PC-3 (cell line): ENCODE data around the gene TRIM71. TPM values are rescaled to one million over a fixed set of nuclear protein-coding genes. Genes with fewer than 3 reads are reported as not detected.
"Not testable (repeated sequence)": the region's sequence is repeated elsewhere in the genome, so short reads cannot be mapped to it uniquely, and the experiment has no call there.

Experiments used
- ATAC-seq: fragments of 200-7000 bp; cut with Tn5 transposase; 2 replicates; pipeline ENCODE4 v1.9.1; 2020; ENCODE audit warnings: mild to moderate bottlenecking, moderate library complexity
- BruUV-seq: library from RNA; stranded (reverse); fragments of 400-500 nt; replicated peaks from 2 replicates; lab custom pipeline; 2021; lab: Mats Ljungman, UMichigan
- CTCF ChIA-PET: fragments of 300-600 bp; sonication (Branson Sonifier 250); formaldehyde crosslinking; loops from one replicate; lab custom pipeline; 2022; ENCODE audit warnings: antibody characterized with exemption; lab: Charles Lee
- POLR2A ChIA-PET: fragments of 300-600 bp; sonication (Branson Sonifier 250); formaldehyde crosslinking; loops from one replicate; lab custom pipeline; 2022; ENCODE audit warnings: antibody characterized with exemption; ENCODE audit not compliant: unreplicated experiment; lab: Charles Lee
- DNase-seq: peaks from one replicate; pipeline ENCODE4 v3.0.0-alpha.2; 2015
- H2AFZ ChIP-seq: fragments of 300-600 bp; sonication (generic); 2 replicates; pipeline ENCODE4 v1.6.0; 2016; ENCODE audit warnings: antibody characterized with exemption, low read length
- H3F3A ChIP-seq: fragments of 300-600 bp; sonication (generic); one replicate; pipeline ENCODE4 v1.6.0; 2017; ENCODE audit warnings: antibody characterized with exemption, low read length, control low read depth, mild to moderate bottlenecking; ENCODE audit not compliant: unreplicated experiment
- H3K27ac ChIP-seq: fragments of 300-600 bp; sonication (generic); 2 replicates; pipeline ENCODE4 v1.5.1; 2016; ENCODE audit warnings: mild to moderate bottlenecking, low read length
- H3K27me3 ChIP-seq: fragments of 300-600 bp; sonication (generic); 2 replicates; pipeline ENCODE4 v1.6.1; 2016; ENCODE audit warnings: low read length, mixed read lengths
- H3K36me3 ChIP-seq: fragments of 300-600 bp; sonication (generic); 2 replicates; pipeline ENCODE4 v1.6.1; 2016; ENCODE audit warnings: low read depth, mixed run types, low read length, mixed read lengths
- H3K4me1 ChIP-seq: fragments of 300-600 bp; sonication (generic); 2 replicates; pipeline ENCODE4 v1.5.1; 2016; ENCODE audit warnings: low read length; ENCODE audit not compliant: insufficient read depth
- H3K4me2 ChIP-seq: fragments of 300-600 bp; sonication (generic); 2 replicates; pipeline ENCODE4 v1.6.0; 2016; ENCODE audit warnings: low read length
- H3K4me3 ChIP-seq: fragments of 300-600 bp; sonication (generic); 2 replicates; pipeline ENCODE4 v1.5.1; 2016; ENCODE audit warnings: mild to moderate bottlenecking, low read length, mixed read lengths
- H3K79me2 ChIP-seq: fragments of 300-600 bp; sonication (generic); 2 replicates; pipeline ENCODE4 v1.6.1; 2017; ENCODE audit warnings: low read length, mixed read lengths
- H3K9ac ChIP-seq: fragments of 300-600 bp; sonication (generic); 2 replicates; pipeline ENCODE4 v1.6.0; 2016; ENCODE audit warnings: mild to moderate bottlenecking, low read length
- H3K9me2 ChIP-seq: fragments of 300-600 bp; sonication (generic); replicated peaks from 2 replicates; pipeline ENCODE4 v1.6.1; 2016; ENCODE audit warnings: mixed run types, low read length, mixed read lengths
- H3K9me3 ChIP-seq: fragments of 300-600 bp; sonication (generic); 2 replicates; pipeline ENCODE4 v1.6.1; 2016; ENCODE audit warnings: low read length, mixed read lengths
- H4K20me1 ChIP-seq: fragments of 300-600 bp; sonication (generic); 2 replicates; pipeline ENCODE4 v1.6.1; 2016; ENCODE audit warnings: low read length, mixed read lengths
- CTCF ChIP-seq: fragments of 300-600 bp; sonication (generic); conservative IDR thresholded peaks from 2 replicates; pipeline ENCODE4 v1.5.1; 2017; ENCODE audit warnings: antibody characterized with exemption, low read depth, mild to moderate bottlenecking, low read length
- EZH2 ChIP-seq: fragments of 300-600 bp; sonication (generic); IDR thresholded peaks from one replicate; pipeline ENCODE4 v1.6.1; 2017; ENCODE audit warnings: antibody characterized with exemption, mild to moderate bottlenecking, low read length; ENCODE audit not compliant: unreplicated experiment
- EZH2phosphoT487 ChIP-seq: fragments of 300-600 bp; sonication (generic); IDR thresholded peaks from 2 replicates; pipeline ENCODE4 v1.6.1; 2018; ENCODE audit warnings: mild to moderate bottlenecking, antibody characterized with exemption, low read length, borderline replicate concordance
- intact Hi-C: fragments of 100-400 bp; cut with micrococcal nuclease; formaldehyde crosslinking; loops from 2 replicates; pipeline ENCODE4 v1.9.0; 2023
- total RNA-seq: library from RNA; depleted of rRNA; stranded (reverse); fragments of >200 nt; gene quantifications from 2 replicates; pipeline ENCODE4 v1.2.3, GENCODE V29; 2014

TRIM71 gene
- total RNA-seq, 1 experiment from 2014 or later = 0.11 TPM

DNA sequence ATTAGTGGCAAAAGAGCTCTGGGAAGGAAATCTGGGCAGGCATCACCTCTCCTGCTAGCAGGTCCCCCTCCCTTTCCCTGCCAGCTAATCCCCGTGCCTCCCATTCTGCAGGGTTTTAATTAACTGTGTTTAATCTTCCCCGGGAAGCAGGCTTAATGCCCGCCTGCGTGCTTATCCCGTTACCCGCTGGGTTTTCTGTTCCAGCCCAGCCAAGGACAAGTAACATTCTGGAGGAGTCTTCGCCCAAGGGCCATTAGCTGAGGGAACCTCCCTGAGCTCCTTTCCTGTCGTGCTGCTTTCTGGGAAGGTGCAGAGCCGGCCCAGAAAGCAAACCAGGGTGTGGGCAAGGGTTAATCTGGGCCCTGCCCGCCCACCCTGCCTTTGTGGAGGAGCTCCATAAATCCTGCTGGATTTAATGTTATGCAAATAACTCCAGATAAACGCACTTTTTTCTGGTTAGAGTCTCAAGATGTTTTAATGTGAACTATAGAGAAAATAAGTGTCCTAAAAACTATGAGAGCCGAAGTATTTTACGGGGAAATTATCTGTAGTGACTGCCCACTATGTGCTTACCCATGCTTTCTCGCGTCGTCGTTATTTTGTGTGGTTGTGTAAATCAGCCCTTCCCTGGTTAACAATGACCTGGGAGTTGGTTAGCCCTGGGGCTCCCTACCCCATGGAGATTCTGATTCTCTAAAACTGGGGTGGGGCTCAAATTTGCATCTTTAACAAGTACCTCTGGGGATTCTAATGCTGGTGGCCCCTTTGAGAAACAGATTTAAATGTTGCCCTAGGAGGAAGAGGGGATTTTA lies 25.9 kb downstream of the TRIM71 start:
- BruUV-seq = no TSS peak
- H3K36me3 ChIP-seq = no peaks in the 10 kb centered on the region
- H3K9me2 ChIP-seq = no peaks in the 10 kb centered on the region
- no peaks in the 10 kb centered on the region for H4K20me1 ChIP-seq
- no peak for ATAC-seq
- H3K27ac ChIP-seq = peak overlapping the region; percentile 91; the same call in 1 of the 2 replicates
- TF ChIP-seq CTCF = no peak
- TF ChIP-seq EZH2 = no peak
- TF ChIP-seq EZH2phosphoT487 = no peak
- peaks cover 27% of the 10 kb centered on the region for H3K4me1 ChIP-seq
- H3K4me2 ChIP-seq = no peak overlapping the region
- no peaks in the 10 kb centered on the region for H3K79me2 ChIP-seq
- H3K9me3 ChIP-seq = no peaks in the 10 kb centered on the region
- CTCF ChIA-PET = no interaction called here
- H3K4me3 ChIP-seq = no peak overlapping the region
- intact Hi-C loops = loop anchor here (2.0 kb wide), 1 partner anchor 53 kb away; no protein-coding TSS in a partner anchor
- no peak for DNase-seq
- peaks cover 7% of the 10 kb centered on the region for H3F3A ChIP-seq
- POLR2A ChIA-PET = no interaction called here
- H3K27me3 ChIP-seq = no peaks in the 10 kb centered on the region
- no peak overlapping the region for H2AFZ ChIP-seq
- H3K9ac ChIP-seq = no peak overlapping the region

- intact Hi-C loops = no loop called here
- BruUV-seq = no TSS peak
- ChIA-PET POLR2A (no interaction called here), CTCF (no interaction called here)
- no peak overlapping the region for H2AFZ ChIP-seq
- no peak overlapping the region for H3K4me2 ChIP-seq
- DNase-seq (no peak), ATAC-seq (no peak)
- TF ChIP-seq EZH2phosphoT487 (no peak), CTCF (no peak), EZH2 (no peak)
- H3K4me3 ChIP-seq = no peak overlapping the region
- no peaks in the 10 kb centered on the region for H3K79me2 ChIP-seq
- H3K27ac ChIP-seq = no peak overlapping the region
- no peaks in the 10 kb centered on the region for H3K36me3 ChIP-seq
- H3F3A ChIP-seq = peaks cover 7% of the 10 kb centered on the region
- no peaks in the 10 kb centered on the region for H4K20me1 ChIP-seq
- no peaks in the 10 kb centered on the region for H3K27me3 ChIP-seq
- peaks cover 27% of the 10 kb centered on the region for H3K4me1 ChIP-seq
- no peak overlapping the region for H3K9ac ChIP-seq
- H3K9me3 ChIP-seq = no peaks in the 10 kb centered on the region
- no peaks in the 10 kb centered on the region for H3K9me2 ChIP-seq
Observed at GRCh38 chr3:32844322-32844654, 26.5 kb downstream of the TRIM71 start.

DNA sequence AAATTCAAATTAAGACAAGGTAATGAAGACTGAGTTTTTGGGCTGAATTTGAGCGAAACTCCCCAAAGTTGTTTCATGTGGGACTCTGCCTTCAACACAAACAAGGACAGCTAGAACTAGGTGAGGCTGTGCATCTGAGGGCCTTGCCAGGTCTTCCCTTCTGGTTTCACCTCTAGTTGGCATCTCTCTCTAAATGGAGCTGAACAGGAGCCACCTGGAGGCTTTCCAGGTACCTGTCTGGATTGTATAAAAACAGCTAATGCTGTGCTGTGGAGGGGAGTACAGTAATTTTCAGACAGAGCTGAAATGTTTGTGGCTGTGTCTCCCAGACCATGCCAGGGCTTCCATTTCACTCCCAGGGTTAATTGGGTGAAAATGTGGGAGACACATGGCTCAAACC lies 27.1 kb downstream of the TRIM71 start:
- Histone ChIP-seq H2AFZ (no peak overlapping the region), H3K27me3 (no peaks in the 10 kb centered on the region), H3K27ac (no peak overlapping the region), H3K4me1 (peaks cover 27% of the 10 kb centered on the region), H3K36me3 (no peaks in the 10 kb centered on the region), H3F3A (peaks cover 7% of the 10 kb centered on the region), H3K4me2 (no peak overlapping the region), H3K9me2 (no peaks in the 10 kb centered on the region), H3K9me3 (no peaks in the 10 kb centered on the region), H3K79me2 (no peaks in the 10 kb centered on the region), H3K9ac (no peak overlapping the region), H4K20me1 (no peaks in the 10 kb centered on the region), H3K4me3 (no peak overlapping the region)
- BruUV-seq = no TSS peak
- TF ChIP-seq CTCF (no peak), EZH2 (no peak), EZH2phosphoT487 (no peak)
- ChIA-PET POLR2A (no interaction called here), CTCF (interaction anchor here (0.6 to 0.7 kb wide), 2 partner anchors 28 to 62 kb away, joined by 3 read pairs; no protein-coding TSS in a partner anchor)
- no peak for ATAC-seq
- intact Hi-C loops = no loop called here
- peak; percentile 27 for DNase-seq

GRCh38 chr3:32845546-32845945 lies 27.7 kb downstream of the TRIM71 start:
- H3K9ac ChIP-seq, H3K4me2 ChIP-seq, H4K20me1 ChIP-seq, BruUV-seq, H3K9me3 ChIP-seq, intact Hi-C loops, H3K27ac ChIP-seq, POLR2A ChIA-PET, H3K79me2 ChIP-seq, DNase-seq, H3K4me3 ChIP-seq, H3K27me3 ChIP-seq, ATAC-seq, H3K9me2 ChIP-seq, H3F3A ChIP-seq, H3K36me3 ChIP-seq, H2AFZ ChIP-seq: not testable (repeated sequence)
- CTCF ChIA-PET = interaction anchor here (0.6 to 0.7 kb wide), 2 partner anchors 27 to 63 kb away, joined by 3 read pairs; no protein-coding TSS in a partner anchor
- peaks cover 27% of the 10 kb centered on the region for H3K4me1 ChIP-seq
